ENCODE results near the gene ANO2.

ANO2 gene

GRCh38 chr12:5524769-5525436 is 420.2 kb downstream of the ANO2 start:
- DNase-seq, result no peak

DNA sequence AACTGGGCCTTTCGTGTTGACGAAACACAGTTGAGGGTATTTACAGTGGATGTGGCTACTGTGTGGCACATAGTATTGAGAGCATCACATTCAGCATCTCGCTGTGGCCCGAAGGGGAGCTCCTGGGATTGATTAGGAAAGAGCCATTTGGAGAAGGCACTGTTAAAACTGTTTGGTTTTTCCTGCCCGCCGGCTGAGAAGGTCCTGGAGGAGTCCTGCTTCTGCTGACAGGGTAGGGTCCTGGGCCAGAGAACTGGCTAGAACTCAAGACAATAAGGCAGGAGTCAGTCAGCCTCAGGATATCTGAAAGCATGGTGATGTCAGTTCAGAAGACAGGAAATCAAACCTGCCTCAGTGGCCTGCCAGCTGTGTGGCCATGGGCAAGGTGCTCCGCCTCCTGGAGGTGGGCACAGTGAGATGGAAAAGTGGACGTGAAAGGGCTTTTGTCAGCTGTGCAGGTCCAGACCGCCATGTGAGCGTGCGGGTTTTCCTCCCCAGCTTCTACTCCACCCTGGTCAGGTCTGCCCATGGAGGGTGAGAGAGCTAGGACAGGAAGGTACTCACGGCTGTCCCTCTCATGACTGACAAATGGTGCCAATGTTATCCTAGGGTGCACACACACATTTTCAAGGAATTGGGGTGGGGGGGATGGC is 420.8 kb downstream of the ANO2 start:
- no peak for DNase-seq

DNA sequence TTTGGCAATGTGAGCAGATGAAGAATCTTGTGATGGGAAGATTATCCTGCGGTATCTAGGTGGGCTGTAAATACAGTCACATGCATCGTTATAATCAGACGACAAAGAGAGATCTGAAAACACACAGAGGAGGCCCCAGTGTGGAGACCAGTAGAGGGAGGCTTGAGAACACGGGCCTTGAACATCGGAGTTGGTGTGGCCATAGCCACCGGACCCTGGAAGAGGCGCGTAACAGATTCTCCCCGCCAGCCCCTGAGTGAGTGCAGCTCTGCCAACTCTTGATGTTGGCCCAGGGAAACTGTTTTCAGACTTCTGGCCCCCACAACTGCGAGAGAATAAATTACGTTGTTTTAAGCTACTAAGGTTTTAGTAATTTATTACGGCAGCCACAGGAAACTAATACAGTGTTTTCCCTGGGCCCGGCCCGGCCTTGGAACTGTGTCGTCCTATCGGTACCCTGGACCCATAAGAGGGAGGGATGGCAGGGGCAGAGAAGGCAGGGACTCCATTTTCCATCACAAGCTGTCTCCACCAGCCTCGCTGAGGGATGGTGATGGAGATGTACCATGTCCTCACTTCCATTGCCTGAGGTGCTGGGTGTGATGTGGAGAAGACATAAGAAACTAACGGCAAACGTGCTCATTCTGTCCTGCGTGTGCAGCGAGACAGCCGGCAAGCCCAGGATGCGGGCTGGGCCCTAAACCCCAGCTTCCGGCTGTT is 421.5 kb downstream of the ANO2 start:
- no peak for DNase-seq

GRCh38 chr12:5522432-5523335 is 422.4 kb downstream of the ANO2 start:
- no peak for DNase-seq

GRCh38 chr12:5521456-5522325 is 423.4 kb downstream of the ANO2 start:
- DNase-seq, result no peak

DNA sequence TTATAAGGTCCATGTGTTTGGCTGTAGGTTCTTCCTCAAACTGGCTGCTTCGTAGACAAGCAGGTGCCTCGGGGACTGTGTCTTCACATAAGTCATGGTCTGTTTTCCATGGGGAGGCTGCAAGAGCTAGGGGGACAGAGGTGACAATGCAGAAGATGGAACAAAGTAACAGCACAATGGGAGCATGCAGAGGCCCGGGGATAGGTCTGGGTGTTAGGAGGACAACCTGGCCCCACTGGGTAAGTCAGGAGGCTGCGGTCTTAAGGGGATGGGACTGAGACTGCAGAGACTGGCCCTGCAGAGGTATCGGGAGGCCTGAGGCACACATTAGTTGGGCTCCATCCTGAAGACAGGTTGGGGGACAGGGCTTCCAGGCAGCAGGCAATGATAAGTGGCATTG is 424.2 kb downstream of the ANO2 start:
- no peak for DNase-seq

DNA sequence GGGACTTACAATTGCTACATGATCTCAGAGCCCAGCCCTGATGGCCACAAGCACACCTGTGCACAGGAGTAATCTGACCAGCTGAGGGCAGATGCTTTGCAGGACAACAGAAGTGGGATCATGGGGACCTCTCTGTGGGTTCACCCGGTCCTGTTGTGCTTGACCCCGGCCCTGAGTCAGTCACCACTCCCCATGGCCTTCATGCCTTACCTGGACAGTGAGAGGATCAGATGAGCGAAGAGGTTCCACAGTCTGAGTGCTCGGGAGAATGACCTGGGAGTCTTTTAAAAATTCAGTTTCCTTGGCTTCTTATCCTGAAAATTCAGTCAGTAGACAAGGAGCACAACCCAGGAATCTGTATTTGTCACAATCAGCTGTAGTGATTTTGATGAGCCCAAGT is 425.0 kb downstream of the ANO2 start:
- DNase-seq, result no peak

- DNase-seq, result no peak
Observed at GRCh38 chr12:5518584-5519365, 426.3 kb downstream of the ANO2 start.

DNA sequence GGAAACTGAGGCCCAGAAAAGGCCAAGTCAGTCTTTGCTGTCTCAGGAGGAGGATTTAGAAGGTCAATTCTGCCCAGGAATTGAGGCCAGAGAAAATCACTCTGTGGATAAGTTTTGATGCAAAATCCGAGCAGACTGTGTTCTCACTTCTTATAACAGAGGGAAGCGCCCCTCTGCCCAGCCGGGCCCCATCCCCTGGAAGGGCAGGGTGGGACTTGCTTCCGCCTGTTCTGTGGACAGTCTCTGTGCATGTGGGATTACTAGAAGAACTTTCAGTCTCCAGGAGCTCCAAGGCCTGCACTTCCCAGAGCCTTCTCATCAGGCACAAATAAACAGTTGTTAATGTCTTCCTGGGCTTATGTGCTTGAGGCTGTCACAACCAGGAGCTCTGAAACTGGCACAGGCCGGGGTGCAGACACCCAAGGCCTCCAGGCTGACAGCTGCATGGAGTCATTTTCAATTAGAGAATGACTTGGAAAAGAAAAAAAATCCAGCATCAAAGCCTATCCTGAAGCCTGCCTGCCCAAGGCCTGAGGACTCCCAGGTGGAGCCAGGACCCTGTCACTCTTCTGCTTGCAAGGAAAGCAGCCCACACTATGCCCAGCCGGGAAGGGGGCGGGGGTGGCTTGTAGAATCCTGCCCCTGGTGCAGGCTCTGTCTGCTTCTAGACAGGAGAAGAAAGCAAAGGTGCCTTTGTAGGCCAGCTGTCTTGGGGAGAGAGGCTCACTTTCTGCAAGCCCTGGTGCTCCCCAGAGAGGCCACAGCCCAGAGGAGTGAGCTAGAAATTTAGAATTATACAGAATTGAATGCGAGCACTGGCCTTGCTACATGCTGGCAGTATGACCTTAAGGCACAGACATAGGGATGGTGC is 428.5 kb downstream of the ANO2 start:
- no peak for DNase-seq

DNA sequence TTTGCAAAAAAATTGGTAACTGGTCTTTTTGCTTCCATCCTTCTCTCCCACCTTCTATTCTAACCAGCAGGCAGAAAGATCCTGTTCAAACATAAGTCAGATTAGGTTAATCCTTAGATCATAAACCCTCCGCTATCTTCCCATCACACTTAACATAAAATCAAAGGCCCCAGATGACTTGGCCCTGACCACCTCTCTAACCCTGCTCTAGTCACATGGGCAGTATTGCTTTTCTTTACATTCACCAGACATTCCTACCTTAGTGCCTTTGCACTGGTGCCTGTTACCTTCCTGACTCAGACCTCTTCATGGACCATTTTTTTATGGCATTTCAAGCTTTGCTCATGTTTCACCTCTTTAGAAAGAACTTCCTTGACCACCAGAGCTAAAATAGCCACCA is 429.6 kb downstream of the ANO2 start:
- no peak for DNase-seq

DNA sequence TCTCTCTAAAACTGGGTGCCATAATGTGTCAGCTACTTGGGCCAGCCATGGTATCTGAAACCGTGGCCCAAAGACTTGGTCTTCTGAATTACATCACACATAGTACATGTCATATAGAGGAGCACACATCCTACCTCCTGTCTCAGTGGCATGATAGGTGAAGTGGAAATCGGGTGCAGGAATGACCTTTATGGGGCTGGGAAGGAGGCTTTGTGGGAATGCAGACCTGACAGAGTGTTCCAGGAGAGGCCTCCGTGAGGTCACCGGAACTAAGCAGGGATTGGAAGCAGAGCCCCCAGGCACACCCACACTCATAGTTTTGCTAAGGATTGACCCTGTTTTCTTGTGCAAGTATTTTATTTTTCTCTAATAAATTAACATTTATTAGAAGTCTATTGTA is 430.5 kb downstream of the ANO2 start:
- DNase-seq, result no peak

DNA sequence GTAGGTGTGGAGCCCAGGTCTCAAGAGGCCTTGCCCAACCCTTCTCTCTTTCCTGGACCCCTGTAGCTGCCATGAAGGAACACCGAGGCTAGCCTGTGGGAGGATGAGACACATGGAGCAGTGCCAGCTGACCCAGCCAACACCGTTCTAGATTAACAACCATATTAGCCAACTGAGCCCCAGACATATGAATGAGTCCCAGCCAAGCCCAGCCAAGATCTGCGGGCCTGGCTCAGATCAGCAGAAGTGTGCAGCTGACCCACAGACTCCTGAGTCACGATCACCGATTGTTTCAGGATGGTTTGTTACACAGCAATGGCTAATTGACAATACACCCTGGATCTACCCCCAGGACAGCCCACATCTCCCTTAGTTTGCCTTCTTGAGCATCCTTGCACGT is 431.0 kb downstream of the ANO2 start:
- no peak for DNase-seq

DNA sequence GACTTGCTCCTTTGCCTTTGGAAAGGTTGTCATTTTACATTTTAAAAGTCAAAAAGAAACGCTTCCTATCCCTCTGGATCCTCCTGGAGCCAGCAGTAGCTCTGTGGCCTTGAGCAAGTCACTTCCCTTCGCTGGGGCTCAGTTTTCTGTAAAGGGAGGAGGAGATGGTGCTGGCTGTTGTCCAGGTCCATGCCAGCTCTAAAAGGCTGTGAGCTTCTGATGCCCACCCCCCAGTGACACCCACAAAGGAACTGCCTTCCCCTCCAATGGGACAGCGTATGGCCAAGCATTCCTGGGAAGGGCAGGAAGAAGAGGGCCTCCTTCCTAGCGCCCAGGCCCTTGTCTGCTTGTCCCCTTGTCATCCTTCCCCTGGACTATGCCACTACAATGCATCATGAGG is 431.7 kb downstream of the ANO2 start:
- DNase-seq, result no peak

Data from stimulated activated naive CD4-positive, alpha-beta T cell (primary cell).